GM21360 (cell line): ENCODE data around the gene DHPS.
"Not testable (repeated sequence)": the region's sequence is repeated elsewhere in the genome, so short reads cannot be mapped to it uniquely, and the experiment has no call there.

Source experiments
- ATAC-seq: cut with Tn5 transposase; IDR thresholded peaks from one replicate; pipeline ENCODE4 v1.9.1; 2021; ENCODE audit warnings: mild to moderate bottlenecking, moderate library complexity; ENCODE audit not compliant: unreplicated experiment

DHPS gene

DNA sequence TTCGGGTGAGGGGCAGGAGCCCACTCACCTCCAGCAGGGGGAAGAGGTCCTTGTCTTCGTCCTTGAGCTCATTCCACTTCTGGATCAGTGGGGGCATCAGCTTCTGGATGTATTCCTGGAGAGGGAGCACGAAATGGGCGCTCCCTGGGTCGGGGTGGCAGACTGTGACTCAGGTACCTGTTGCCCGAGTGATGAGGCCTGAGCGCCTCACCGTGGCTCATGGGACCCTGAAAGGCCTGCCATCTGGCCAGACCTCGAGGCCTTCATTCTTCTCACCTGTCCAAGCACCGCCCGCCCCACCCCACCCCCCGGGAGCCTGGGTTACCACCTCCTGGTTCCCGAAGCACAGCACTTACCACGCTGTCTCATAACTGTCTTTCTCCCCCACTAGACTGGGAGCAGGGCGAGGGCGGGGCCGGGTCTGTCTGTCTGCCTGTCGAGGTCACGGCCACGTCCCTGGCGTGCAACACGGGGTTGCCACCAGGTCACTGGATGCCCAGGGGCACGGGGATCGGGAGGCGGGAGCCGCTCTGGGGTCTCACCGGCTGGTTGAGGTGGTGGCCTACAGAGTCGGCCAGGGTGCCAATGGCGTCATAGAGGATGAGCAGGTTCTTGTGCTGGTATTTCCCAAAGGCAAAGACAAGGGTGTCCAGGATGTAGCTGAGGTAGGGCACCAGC lies 24.1 kb upstream of the DHPS start:
- ATAC-seq: no peak

DNA sequence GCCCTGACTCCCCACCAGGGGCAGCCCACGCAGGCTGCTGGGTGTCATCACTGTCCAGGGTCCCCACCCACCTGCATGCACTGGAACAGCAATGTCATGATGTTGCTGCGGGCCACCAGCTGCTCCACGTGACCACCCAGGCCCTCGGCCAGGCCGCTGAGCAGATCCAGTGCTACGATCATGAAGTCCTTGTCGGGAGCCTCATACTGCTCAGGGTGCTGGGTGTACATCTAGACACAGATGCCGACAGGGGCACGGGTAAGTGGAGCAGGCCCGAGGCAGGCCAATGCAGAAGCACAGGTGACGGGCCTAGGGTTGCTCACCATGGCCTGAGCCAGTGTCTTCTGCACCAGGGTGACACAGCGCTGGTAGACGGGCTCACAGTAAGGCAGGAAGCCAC lies 23.5 kb upstream of the DHPS start:
- no peak for ATAC-seq

DNA sequence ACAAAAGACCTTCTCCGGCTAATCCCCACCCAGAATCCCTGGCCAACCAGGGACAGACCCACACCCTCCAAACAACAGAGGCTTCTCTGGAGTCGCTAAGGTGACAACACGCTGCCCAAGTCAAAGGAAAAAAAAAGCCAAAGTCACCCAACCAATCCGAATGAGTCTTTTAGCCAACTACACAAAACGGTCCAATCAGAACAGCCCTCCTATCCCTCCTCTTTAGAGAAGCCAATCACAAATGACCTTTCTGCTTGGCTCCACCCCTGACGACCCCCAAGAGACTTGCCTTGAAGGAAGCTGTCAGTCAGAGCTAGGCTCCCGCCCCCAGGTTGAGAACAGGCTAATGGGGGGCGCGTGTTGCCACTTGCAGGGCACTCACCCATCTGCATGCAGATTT lies 21.4 kb upstream of the DHPS start:
- ATAC-seq: no peak

DNA sequence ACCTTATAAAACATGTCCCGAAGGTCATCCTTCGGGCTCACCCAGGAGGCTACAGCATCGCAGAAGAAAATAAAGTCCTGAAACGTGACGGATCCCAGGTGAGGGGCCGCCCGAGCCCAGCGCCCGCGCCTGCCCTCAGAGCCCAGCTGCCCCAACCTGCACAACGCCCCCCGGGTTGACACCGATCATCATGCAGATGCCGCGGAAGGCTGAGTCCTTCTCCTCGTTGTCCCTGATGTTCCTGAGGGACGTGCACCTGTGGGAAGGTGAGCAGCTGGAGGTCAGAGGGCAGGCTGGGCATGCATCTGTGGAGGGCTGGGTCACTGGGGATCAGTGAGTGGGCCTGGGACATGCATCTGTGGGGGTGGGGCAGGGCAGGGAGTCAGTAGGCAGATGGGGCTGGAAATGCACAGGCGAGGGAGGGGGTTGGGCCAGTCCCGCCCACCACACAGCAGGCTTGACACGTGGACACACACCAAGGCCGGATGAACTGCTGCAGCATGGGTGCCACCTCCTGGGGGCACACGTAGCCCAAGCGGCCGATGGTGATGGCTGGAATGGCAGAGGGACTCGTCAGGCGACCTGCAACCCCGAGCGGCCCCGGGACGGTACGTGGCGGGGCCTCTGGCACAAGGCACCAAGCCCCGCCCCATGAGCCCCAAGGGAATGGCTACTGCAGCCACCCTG lies 20.1 kb upstream of the DHPS start:
- no peak for ATAC-seq

DNA sequence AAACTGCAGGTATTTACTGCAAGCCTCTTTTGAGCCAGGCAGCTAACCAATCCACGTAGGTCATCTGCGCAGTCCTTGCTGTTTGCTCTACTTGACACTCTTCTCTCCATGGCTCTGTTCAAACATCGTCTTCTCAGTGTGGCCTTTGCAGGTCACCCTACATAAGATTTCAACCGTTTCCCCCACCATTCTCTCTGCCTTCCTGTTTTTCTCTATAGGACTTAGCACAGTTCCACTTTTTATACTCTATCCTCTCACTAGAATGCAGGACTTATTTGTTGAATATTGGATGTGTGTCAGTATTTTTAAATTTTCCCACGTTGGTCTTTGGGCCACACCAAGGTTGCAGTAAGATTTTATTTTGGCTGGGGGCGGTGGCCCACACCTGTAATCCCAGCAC lies 16.5 kb upstream of the DHPS start:
- ATAC-seq: no peak

DNA sequence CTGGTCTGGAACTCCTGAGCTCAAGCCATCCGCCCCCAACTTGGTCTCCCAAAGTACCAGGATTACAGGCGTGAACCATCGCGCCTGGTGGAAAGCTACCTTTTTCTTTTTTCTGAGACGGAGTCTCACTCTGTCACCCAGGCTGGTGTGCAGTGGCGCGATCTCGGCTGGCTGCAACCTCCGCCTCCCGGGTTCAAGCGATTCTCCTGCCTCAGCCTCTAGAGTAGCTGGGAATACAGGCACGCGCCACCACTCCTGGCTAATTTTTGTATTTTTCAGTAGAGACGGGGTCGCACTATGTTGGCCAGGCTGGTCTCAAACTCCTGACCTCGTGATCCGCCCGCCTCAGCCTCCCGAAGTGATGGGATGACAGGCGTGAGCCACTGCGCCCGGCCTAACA lies 15.7 kb upstream of the DHPS start:
- ATAC-seq: not testable (repeated sequence)

DNA sequence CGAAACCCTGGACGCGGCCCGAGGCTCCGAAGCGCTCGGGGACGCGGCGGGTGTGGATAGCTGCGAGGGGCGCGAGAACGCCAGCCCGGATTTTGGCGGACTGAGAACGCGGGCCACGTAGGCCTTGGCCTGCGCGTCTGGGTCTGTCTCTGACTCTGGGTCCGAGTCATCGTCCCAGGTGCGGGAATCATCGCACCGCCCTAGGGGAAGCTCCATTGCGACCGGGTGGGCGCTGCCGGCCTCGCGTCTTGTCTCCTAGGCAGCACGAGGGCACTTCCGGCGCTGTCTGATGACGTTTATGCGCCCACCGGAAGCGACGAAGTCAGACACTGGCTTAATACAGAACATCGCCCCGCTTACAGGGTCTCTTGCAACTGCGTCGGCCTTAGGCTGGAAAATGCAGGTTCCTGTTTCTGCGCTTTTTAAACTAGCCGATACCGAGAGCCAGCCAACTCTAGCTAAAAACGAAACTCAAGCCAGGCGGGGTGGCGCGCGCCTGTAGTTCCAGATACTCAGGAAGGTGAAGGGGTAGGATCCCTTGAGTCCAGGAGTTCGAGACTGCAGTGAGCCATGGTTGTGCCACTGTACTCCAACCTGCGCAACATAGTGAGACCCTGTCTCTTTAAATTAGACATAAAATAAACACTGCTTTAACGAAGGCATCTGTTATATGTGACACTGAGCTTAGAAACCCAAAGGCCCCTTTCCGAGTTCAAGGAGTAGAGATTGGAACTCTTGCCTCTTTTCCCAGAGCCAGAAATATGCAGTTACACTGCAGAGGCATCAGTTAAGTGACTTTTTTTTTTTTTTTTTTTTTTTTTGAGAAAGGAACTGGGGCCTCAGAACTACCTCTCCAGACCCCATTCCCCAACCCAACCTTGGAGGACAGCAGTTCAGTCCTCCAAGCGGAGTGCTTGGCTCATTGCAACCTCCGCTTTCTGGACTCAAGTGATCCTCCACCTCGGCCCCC lies 15.0 kb upstream of the DHPS start, which contains the start of gene FBXW9:
Gene FBXW9 (minus strand): TSS at position 266 of the 970 bp plus-strand sequence. CDS start 50 bp downstream, at position 216.
- ATAC-seq: peak; percentile 68

DNA sequence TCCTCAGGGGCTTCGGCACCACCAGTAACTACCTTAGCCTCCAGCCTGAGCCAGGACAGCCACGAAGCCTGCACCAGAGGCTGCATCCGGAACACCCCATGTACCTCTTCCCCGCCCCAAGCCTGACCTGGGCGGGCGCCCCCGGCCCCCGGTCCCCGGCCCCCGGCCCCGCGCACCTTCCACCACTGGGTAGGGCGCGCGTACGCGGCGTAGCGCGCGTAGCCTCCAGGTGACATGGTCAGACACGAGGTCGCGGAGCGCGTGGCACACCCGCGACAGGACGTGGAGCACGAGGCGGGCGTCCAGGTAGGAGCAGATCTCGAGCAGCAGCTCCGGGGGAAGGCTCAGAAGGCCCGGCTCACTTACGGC lies 14.3 kb upstream of the DHPS start:
- no peak for ATAC-seq

DNA sequence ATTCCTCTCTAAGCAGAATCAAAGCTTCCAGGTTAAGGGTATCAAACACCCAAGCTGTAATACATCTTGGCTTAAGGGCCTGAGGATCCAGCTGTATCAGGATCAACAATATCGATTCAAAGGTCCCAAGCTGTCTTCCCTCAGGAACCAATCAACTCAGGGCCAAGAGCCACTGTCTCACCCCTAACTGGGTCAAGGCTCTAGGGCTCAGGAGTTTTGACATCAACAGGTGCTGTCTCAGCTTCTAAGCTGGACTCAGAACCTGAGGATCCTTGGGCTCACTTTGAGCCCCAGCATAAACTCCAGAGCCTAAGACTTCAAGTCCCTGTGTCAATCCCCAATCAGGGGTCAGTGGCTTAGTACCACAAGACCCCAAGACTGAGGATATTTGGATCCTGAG lies 13.8 kb upstream of the DHPS start:
- ATAC-seq: no peak

DNA sequence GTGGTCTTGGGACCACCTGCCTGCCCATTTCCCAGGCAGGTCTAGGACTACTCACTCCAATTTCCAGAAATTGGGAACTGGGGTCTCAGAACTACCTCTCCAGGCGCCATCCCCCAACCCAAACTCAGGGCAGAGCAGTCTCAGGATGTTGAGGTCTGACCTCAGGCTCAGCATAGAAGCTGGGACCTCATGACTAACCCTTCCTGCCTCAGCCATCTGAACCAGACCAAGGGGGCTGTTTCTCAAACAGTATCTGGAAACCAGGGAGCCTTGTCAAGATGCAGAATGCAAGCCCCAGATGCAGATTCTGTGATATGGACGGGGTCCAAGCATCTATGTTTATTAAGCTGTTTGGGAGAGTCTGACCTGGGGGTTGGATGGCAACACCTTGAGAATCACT lies 13.4 kb upstream of the DHPS start:
- ATAC-seq: no peak

DNA sequence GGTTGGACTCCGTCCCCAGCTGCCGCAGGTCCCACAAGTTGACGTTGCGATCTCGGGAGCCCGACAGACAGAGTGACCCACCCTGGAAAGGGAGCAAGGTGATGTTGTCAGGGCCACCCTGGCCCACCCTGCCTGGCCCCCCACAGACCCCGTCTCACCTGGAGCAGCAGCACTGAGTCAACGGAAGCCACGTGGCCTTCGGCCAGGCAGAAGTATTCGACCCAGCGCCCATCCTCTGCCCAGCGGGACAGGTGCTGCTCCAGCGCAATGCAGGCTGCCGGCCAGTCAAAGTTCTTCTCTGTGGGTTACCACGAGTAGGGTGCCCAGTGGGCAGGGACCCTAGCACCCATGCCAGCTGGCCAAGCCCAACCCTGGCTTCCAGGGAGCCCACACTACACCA lies 13.0 kb upstream of the DHPS start:
- no peak for ATAC-seq

DNA sequence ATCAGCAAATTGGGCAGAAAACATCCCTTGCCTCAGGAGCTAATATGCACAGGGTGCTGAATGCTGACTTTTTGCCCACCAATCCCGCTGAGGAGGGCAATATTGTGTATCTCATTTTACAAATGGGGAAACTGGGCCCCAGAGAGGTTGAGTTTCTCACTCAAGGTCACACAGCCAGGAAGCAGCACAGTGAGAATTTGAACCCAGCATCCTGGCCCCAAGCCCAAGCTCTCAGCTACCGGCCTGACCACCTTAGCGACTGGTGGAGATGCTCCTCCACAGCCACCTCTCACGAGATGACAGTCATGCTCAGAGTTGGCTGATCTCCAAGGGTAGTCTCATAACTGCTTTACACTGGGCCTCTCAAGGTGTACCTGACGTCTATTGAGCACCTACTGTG lies 11.3 kb upstream of the DHPS start:
- ATAC-seq: no peak

DNA sequence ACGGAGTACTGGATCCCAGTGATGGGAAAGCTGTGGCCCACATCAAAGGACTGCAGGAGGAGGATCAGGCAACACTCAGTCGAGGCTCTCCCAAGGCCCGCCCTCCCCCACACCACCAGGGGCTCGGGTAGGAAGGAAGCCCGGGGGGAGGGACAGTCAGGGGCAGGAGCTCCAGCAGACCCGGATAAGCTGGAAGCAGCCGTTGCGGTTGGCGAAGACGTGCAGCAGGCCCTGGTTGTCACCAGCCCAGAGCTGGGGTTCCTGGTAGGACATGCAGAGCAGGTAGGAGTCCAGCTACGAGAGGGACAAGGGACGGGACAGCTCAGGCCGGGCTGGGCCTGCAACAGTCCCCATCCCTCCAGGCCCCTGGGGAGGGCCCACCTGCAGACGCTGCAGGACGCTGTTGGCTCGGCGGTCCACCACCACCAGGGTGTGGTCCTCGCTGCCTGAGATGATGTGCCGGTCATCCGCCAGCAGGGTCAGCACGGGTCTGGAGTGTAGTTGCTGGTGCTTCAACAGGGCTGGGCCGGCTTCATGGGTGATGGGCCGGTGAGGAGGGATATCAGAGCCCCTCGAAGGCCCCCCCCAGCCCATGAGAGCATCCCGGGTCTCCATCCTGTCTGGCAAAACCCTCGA lies 8.0 kb upstream of the DHPS start:
- ATAC-seq: no peak

DNA sequence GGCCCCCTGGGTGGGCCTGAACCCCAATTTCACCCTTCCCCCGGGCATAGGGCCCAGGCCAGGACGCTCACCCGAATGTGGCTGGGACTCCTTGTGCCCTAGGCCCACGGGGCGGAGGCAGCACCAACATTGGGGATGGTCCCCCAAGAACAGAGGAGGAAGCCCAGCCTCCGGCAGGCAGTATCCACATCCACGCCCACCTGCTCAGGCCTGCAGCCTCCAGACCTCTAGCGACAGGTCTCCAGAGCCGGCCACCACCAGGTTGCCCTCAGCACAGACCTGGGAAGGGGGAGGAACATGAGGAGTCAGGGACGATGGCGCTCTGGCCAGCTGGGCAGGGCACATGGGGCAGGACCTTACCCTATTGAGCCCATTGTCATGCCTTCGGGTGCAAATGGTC lies 7.3 kb upstream of the DHPS start:
- ATAC-seq: no peak

DNA sequence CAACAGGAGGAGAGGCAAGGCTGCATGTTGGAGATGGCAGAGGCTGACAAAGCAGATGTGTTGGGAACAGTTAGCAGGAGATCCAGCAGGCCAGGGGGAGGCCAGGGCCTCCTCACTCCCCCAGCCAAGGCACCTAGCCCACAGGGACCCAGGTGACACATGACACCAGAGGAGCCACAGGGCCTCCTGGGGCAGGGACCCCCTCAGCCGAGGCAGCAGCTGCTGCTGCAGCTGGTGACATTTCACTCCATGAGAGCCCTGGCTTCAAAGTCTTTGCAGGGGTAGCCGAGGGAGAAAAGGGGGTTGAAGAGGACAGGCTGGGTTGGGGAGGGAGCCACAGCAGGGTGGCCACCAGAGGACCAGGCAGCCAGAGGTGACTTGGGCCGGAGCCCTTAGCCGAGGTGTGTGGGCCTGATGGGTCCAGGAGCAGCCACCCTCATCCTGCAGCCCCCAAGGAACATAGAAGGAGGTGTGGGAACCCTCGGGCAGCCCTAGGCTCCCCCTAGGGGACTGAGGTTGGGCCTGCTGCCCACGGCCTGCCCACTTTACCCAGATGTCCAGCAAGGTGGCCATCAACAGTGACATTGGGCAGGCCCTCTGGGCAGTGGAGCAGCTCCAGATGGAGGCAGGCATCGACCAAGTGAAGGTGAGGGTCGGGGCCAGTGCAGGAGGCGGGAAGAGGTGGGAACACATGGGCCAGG lies 6.0 kb upstream of the DHPS start, which contains the start of gene GNG14:
Gene GNG14 (plus strand): TSS at position 503 of the 701 bp plus-strand sequence. CDS start 51 bp downstream, at position 554.
- ATAC-seq: no peak

DNA sequence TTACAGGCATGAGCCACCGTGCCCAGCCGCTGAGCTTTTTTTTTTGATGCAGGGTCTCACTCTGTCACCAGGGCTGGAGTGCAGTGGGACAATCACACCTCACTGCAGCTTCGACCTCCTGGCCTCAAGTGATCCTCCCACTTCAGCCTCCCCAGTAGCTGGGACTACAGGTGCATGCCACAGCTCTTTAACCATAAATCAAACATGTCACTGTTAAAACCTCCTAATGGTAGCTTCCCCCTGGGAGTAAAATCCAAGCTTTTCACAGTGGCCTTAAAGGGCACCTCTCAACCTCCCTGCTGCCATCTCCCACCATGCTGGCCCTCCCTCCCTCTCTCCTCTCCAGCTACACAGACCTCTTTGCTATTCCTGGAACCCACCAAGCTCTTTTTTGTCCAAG lies 4.2 kb upstream of the DHPS start:
- ATAC-seq: no peak

DNA sequence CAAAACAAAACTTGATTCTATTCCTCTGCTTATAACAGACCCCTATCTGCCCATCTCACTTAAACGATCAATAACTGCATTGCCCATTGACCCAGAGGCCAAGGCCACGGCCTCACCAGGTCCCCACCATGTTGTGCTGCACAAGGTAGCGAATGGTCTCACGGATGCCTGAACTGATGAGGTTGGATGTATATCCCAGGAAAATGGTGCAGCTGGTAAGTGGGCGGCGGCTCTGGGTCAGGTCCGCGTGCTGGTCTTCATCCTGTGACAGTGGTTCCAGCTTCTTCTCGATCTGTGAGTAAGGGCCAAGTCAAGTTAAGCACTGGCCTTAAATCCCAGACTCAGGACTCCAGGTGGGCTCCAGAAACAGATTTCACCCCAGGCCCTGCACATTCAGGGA lies 1.6 kb downstream of the DHPS start:
- no peak for ATAC-seq

DNA sequence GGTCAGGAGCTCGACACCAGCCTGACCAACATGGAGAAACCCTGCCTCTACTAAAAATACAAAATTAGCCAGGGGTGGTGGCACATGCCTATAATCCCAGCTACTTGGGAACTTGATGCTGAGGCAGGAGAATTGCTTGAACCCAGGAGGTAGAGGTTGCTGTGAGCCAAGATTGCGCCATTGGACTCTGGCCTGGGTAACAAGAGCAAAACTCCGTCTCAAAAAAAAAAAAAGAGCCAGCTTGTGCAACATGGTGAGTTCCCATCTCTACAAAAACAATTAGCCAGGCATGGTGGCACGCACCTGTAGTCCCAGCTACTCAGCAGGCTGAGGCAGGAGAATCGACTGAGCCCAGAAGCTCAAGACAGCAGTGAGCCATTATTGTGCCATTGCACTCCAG lies 3.6 kb downstream of the DHPS start:
- ATAC-seq: not testable (repeated sequence)

DNA sequence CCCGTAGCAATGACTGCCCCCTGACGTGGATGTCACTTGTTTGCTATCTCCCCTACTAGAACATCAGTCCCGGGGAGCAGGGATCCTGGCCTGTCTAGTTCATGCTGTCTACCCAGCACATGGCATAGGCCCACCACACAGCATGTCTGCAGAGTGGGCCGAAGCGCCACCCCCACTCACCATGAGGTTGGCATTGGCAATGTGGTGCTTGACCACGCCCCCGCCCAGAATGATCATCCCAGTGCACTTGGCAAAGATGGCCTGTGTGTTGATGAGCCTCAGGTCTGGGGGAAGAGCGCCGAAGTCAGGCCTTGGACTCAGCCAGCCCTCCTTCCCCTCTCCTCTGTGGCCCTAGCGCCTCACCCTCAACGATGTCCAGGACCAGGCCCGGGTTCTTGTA lies 4.8 kb downstream of the DHPS start:
- ATAC-seq: no peak

DNA sequence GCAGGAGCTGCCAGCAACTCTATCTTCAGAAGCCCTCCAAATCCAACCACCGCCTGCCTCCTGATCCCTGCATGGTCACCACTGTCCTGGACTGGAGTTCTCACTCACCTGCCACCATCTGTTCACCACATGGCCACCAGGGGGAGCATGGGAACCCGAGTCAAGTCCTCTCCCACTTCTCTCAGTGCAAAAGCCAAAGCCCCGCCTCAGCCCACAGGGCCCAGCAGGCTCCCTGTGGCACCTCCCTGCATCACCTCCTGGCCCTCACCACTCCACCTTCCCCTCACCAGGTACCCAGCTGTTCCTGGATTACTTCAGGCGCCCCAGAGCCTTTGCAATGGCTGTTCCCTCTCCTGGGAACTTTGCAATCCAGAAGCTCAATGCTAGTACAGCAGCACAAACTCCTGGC lies 5.3 kb downstream of the DHPS start:
- ATAC-seq: no peak
